SK-N-SH (cell line): ENCODE measurements around the gene FZR1. TPM values are rescaled to one million over a fixed set of nuclear protein-coding genes. Genes with fewer than 3 reads are reported as not detected.
A peak's percentile ranks its signal among the peaks of the same experiment; 100 is the strongest.

Source experiments
- CTCF ChIA-PET: fragments of 300-600, 350-600 bp; formaldehyde crosslinking; extraction: SDS; loops from one replicate; lab custom pipeline; 2021; lab: Yijun Ruan, JAX
- POLR2A ChIA-PET: fragments of 350-600 bp; sonication (Branson Sonifier 250); formaldehyde crosslinking; extraction: SDS; loops from one replicate; lab custom pipeline; 2020; ENCODE audit warnings: antibody characterized with exemption, inconsistent platforms; lab: Yijun Ruan, JAX
- DNase-seq: peaks from one replicate; pipeline ENCODE4 v3.0.0; 2012
- H2AFZ ChIP-seq: fragments of 200-600 bp; sonication (generic); 2 replicates; pipeline ENCODE4 v1.8.1; 2016; ENCODE audit warnings: antibody characterized with exemption, mild to moderate bottlenecking, low read depth
- H3F3A ChIP-seq: fragments of 200-600 bp; sonication (generic); replicated peaks from 2 replicates; pipeline ENCODE3; 2016; ENCODE audit warnings: antibody characterized with exemption, mild to moderate bottlenecking; ENCODE audit not compliant: insufficient read depth
- H3K27ac ChIP-seq, 2 experiments: fragments of 200-500 bp in 1 of 2; fragments of 200-600 bp in 1 of 2; sonication (Bioruptor generic) in 1 of 2; sonication (generic), shearing (Covaris generic) in 1 of 2; 2 replicates each; pipeline versions ENCODE4 v1.5.1 to v1.6.1; 2014 to 2016; ENCODE audit warnings: low read depth in 2 of 2, inconsistent platforms in 1 of 2, low read length in 1 of 2, mild to moderate bottlenecking in 1 of 2, mixed read lengths in 1 of 2
- H3K27me3 ChIP-seq: fragments of 200-600 bp; sonication (generic), shearing (Covaris generic); 2 replicates; pipeline ENCODE4 v1.6.1; 2016; ENCODE audit warnings: mixed run types; ENCODE audit not compliant: insufficient read depth
- H3K36me3 ChIP-seq, 2 experiments: fragments of 200-500 bp in 1 of 2; fragments of 200-600 bp in 1 of 2; sonication (Bioruptor generic) in 1 of 2; sonication (generic) in 1 of 2; replicated peaks in 1 of 2; 2 replicates each; pipeline versions ENCODE3 to v1.5.1; 2014 to 2016; ENCODE audit warnings: low read length in 1 of 2, mild to moderate bottlenecking in 1 of 2; ENCODE audit not compliant: insufficient read depth in 2 of 2, control insufficient read depth in 1 of 2
- H3K4me1 ChIP-seq, 2 experiments: fragments of 200-500 bp in 1 of 2; fragments of 200-600 bp in 1 of 2; sonication (Bioruptor generic) in 1 of 2; sonication (generic), shearing (Covaris generic) in 1 of 2; 2 replicates each; pipeline versions ENCODE4 v1.5.1 to v1.6.1; 2014 to 2016; ENCODE audit warnings: low read depth in 1 of 2, low read length in 1 of 2, mixed run types in 1 of 2; ENCODE audit not compliant: insufficient read depth in 2 of 2, control insufficient read depth in 1 of 2
- H3K4me2 ChIP-seq: fragments of 200-600 bp; sonication (generic), shearing (Covaris generic); 2 replicates; pipeline ENCODE4 v1.6.1; 2017; ENCODE audit warnings: mixed run types
- H3K4me3 ChIP-seq, 2 experiments: fragments of 200-500 bp in 1 of 2; fragments of 200-600 bp in 1 of 2; sonication (Bioruptor generic) in 1 of 2; sonication (generic), shearing (Covaris generic) in 1 of 2; 2 replicates each; pipeline versions ENCODE4 v1.5.1 to v1.8.1; 2014 to 2016; ENCODE audit warnings: low read depth in 2 of 2, inconsistent platforms in 1 of 2, low read length in 1 of 2, mild to moderate bottlenecking in 1 of 2, mixed read lengths in 1 of 2, moderate library complexity in 1 of 2
- H3K79me2 ChIP-seq: fragments of 200-600 bp; sonication (generic); 2 replicates; pipeline ENCODE4 v1.8.1; 2017; ENCODE audit warnings: mild to moderate bottlenecking; ENCODE audit not compliant: insufficient read depth
- H3K9ac ChIP-seq: fragments of 200-600 bp; sonication (generic); 2 replicates; pipeline ENCODE4 v1.6.1; 2017; ENCODE audit warnings: mixed run types
- H3K9me2 ChIP-seq: fragments of 200-600 bp; sonication (generic); 2 replicates; pipeline ENCODE4 v1.6.1; 2017; ENCODE audit warnings: mixed run types
- H3K9me3 ChIP-seq: fragments of 200-600 bp; sonication (generic); 2 replicates; pipeline ENCODE4 v1.6.1; 2017; ENCODE audit warnings: mixed run types, mild to moderate bottlenecking, moderate library complexity
- H4K20me1 ChIP-seq: fragments of 200-600 bp; sonication (generic); 2 replicates; pipeline ENCODE4 v1.6.1; 2017; ENCODE audit warnings: mild to moderate bottlenecking, mixed run types; ENCODE audit not compliant: insufficient read depth
- CHD2 ChIP-seq: fragments of 150-350 bp; IDR thresholded peaks from 2 replicates; pipeline ENCODE4 v1.6.1; 2018; ENCODE audit warnings: low read length; ENCODE audit not compliant: partially characterized antibody
- EP300 ChIP-seq, 2 experiments: IDR thresholded peaks; 2 replicates each; pipeline versions ENCODE4 v1.4.0 to v1.6.1; 2012; ENCODE audit warnings: borderline replicate concordance in 1 of 2, low read depth in 1 of 2, low read length in 1 of 2
- EZH2phosphoT487 ChIP-seq: fragments of 200-600 bp; sonication (generic); IDR thresholded peaks from 2 replicates; pipeline ENCODE4 v1.6.1; 2017; ENCODE audit warnings: low read depth, mixed run types, mild to moderate bottlenecking, antibody characterized with exemption, moderate library complexity, borderline replicate concordance
- FOXJ3 ChIP-seq: sonication (generic); formaldehyde crosslinking; IDR thresholded peaks from 2 replicates; pipeline ENCODE4 v1.5.1; 2020; ENCODE audit warnings: mild to moderate bottlenecking, missing genetic modification reagents
- GABPA ChIP-seq: IDR thresholded peaks from 2 replicates; pipeline ENCODE4 v1.4.0; 2012; ENCODE audit warnings: low read depth, mild to moderate bottlenecking
- GATA2 ChIP-seq: sonication (generic); formaldehyde crosslinking; IDR thresholded peaks from 2 replicates; pipeline ENCODE4 v1.5.0; 2020; ENCODE audit warnings: mild to moderate bottlenecking, missing genetic modification reagents
- JUND ChIP-seq: IDR thresholded peaks from 2 replicates; pipeline ENCODE4 v1.4.0; 2012
- NFIC ChIP-seq: IDR thresholded peaks from 2 replicates; pipeline ENCODE4 v1.4.0; 2012; ENCODE audit warnings: borderline replicate concordance
- POLR2AphosphoS5 ChIP-seq: IDR thresholded peaks from 2 replicates; pipeline ENCODE4 v1.6.1; 2012; ENCODE audit warnings: low read depth, low read length
- RAD21 ChIP-seq: IDR thresholded peaks from 2 replicates; pipeline ENCODE4 v1.6.1; 2012; ENCODE audit warnings: mild to moderate bottlenecking, low read length
- RFX5 ChIP-seq: IDR thresholded peaks from 2 replicates; pipeline ENCODE4 v1.6.1; 2012; ENCODE audit warnings: mild to moderate bottlenecking, improper control_type of control experiment, low read length
- RXRA ChIP-seq: IDR thresholded peaks from 2 replicates; pipeline ENCODE4 v1.4.0; 2012; ENCODE audit warnings: low read depth, mild to moderate bottlenecking, borderline replicate concordance
- TAF1 ChIP-seq: IDR thresholded peaks from 2 replicates; pipeline ENCODE4 v1.6.1; 2012; ENCODE audit warnings: low read depth, mild to moderate bottlenecking, low read length, moderate library complexity, borderline replicate concordance
- YY1 ChIP-seq: IDR thresholded peaks from 2 replicates; pipeline ENCODE4 v1.4.0; 2012; ENCODE audit warnings: low read depth, mild to moderate bottlenecking
- ZBTB33 ChIP-seq: IDR thresholded peaks from 2 replicates; pipeline ENCODE4 v1.4.0; 2012; ENCODE audit warnings: low read depth, borderline replicate concordance
- WGBS: methylation state at CpG from one replicate; pipeline ENCODE4 v1.1.6; 2017; ENCODE audit warnings: low lambda C conversion rate; 5-methylcytosine and 5-hydroxymethylcytosine counted together
- polyA plus RNA-seq, 3 experiments: library from polyadenylated mRNA; depleted of rRNA; stranded (reverse); fragments of >200 nt; gene quantifications; 2 replicates each; pipeline ENCODE4 v1.2.3, GENCODE V29; 2012
- TF ChIP-seq, protein P1 (sequence below): IDR thresholded peaks from 2 replicates; pipeline ENCODE4 v1.4.0; 2012; ENCODE audit warnings: low read depth
- TF ChIP-seq, protein P2 (sequence below): fragments of 200-600 bp; sonication (generic); IDR thresholded peaks from 2 replicates; pipeline ENCODE4 v1.6.1; 2017; ENCODE audit warnings: antibody characterized with exemption, mild to moderate bottlenecking, moderate library complexity
- TF ChIP-seq, protein P3 (sequence below): fragments of 150-350 bp; IDR thresholded peaks from 2 replicates; pipeline ENCODE4 v1.6.1; 2017; ENCODE audit warnings: antibody characterized with exemption, low read length, low read depth, borderline replicate concordance
- TF ChIP-seq, protein P4 (sequence below): IDR thresholded peaks from 2 replicates; pipeline ENCODE4 v1.6.1; 2012; ENCODE audit warnings: mild to moderate bottlenecking, low read depth, low read length, moderate library complexity

The FZR1 gene
- polyA plus RNA-seq, 1 of the 3 experiments (the other 2 are of a cell fraction) = 36.3 TPM

GRCh38 chr19:3555653-3556422, 49.7 kb downstream of the FZR1 start:
- Histone ChIP-seq H3K36me3 (no peaks in the 10 kb centered on the region), H4K20me1 (peaks cover 11% of the 10 kb centered on the region; the same call in 1 of the 2 replicates), H3K4me1 (peaks cover 3 to 15% of the 10 kb centered on the region in 2 experiments; a peak in 1 of 4 replicates), H3K4me2 (peak overlapping the region; percentile 97), H3K27ac (no peak overlapping the region), H3K9ac (peak overlapping the region; percentile 58; the same call in 1 of the 2 replicates), H3K4me3 (peak overlapping the region; percentile 67 to 98), H3K9me3 (no peaks in the 10 kb centered on the region), H3K79me2 (peaks cover 56% of the 10 kb centered on the region), H3K27me3 (no peaks in the 10 kb centered on the region), H3F3A (no peaks in the 10 kb centered on the region), H3K9me2 (no peaks in the 10 kb centered on the region), H2AFZ (no peak overlapping the region)
- TF ChIP-seq, protein P1, sequence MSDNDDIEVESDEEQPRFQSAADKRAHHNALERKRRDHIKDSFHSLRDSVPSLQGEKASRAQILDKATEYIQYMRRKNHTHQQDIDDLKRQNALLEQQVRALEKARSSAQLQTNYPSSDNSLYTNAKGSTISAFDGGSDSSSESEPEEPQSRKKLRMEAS = no peak
- TF ChIP-seq JUND (no peak), NFIC (no peak), EP300 (IDR thresholded peaks at IDR 0.05; ENCODE audit: borderline replicate concordance in 1 of 2, low read depth in 1 of 2, low read length in 1 of 2) (no peak), EZH2phosphoT487 (no peak), RAD21 (no peak), FOXJ3 (CRISPR knock-in tag) (no peak), RXRA (no peak), GABPA (no peak), POLR2AphosphoS5 (no peak), ZBTB33 (no peak), GATA2 (CRISPR knock-in tag) (no peak), RFX5 (no peak), TAF1 (no peak), CHD2 (no peak), YY1 (no peak)
- TF ChIP-seq, protein P2, sequence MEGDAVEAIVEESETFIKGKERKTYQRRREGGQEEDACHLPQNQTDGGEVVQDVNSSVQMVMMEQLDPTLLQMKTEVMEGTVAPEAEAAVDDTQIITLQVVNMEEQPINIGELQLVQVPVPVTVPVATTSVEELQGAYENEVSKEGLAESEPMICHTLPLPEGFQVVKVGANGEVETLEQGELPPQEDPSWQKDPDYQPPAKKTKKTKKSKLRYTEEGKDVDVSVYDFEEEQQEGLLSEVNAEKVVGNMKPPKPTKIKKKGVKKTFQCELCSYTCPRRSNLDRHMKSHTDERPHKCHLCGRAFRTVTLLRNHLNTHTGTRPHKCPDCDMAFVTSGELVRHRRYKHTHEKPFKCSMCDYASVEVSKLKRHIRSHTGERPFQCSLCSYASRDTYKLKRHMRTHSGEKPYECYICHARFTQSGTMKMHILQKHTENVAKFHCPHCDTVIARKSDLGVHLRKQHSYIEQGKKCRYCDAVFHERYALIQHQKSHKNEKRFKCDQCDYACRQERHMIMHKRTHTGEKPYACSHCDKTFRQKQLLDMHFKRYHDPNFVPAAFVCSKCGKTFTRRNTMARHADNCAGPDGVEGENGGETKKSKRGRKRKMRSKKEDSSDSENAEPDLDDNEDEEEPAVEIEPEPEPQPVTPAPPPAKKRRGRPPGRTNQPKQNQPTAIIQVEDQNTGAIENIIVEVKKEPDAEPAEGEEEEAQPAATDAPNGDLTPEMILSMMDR = no peak
- TF ChIP-seq, protein P3, sequence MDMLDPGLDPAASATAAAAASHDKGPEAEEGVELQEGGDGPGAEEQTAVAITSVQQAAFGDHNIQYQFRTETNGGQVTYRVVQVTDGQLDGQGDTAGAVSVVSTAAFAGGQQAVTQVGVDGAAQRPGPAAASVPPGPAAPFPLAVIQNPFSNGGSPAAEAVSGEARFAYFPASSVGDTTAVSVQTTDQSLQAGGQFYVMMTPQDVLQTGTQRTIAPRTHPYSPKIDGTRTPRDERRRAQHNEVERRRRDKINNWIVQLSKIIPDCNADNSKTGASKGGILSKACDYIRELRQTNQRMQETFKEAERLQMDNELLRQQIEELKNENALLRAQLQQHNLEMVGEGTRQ = no peak
- TF ChIP-seq, protein P4, sequence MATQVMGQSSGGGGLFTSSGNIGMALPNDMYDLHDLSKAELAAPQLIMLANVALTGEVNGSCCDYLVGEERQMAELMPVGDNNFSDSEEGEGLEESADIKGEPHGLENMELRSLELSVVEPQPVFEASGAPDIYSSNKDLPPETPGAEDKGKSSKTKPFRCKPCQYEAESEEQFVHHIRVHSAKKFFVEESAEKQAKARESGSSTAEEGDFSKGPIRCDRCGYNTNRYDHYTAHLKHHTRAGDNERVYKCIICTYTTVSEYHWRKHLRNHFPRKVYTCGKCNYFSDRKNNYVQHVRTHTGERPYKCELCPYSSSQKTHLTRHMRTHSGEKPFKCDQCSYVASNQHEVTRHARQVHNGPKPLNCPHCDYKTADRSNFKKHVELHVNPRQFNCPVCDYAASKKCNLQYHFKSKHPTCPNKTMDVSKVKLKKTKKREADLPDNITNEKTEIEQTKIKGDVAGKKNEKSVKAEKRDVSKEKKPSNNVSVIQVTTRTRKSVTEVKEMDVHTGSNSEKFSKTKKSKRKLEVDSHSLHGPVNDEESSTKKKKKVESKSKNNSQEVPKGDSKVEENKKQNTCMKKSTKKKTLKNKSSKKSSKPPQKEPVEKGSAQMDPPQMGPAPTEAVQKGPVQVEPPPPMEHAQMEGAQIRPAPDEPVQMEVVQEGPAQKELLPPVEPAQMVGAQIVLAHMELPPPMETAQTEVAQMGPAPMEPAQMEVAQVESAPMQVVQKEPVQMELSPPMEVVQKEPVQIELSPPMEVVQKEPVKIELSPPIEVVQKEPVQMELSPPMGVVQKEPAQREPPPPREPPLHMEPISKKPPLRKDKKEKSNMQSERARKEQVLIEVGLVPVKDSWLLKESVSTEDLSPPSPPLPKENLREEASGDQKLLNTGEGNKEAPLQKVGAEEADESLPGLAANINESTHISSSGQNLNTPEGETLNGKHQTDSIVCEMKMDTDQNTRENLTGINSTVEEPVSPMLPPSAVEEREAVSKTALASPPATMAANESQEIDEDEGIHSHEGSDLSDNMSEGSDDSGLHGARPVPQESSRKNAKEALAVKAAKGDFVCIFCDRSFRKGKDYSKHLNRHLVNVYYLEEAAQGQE = no peak
- peak; percentile 25 for DNase-seq
- WGBS = 73% methylated on average over 8 of the region's 15 CpGs
- ChIA-PET POLR2A (no interaction called here), CTCF (interaction anchor here (1.0 to 7.3 kb wide), 4 partner anchors 9 to 106 kb away, joined by 3 to 73 read pairs (median 4); no protein-coding TSS in a partner anchor)
